Duodenal mucosa (tissue), 2 donors: ENCODE measurements around the gene PRKCA.
"Not testable (repeated sequence)": the region's sequence is repeated elsewhere in the genome, so short reads cannot be mapped to it uniquely, and the experiment has no call there.

Experiments used
- H3K27ac ChIP-seq: one replicate; pipeline ENCODE4 v1.7.0; 2013; ENCODE audit warnings: low read depth, low read length
- H3K27me3 ChIP-seq, 2 donors: one replicate each; pipeline ENCODE4 v1.7.0; 2013; ENCODE audit warnings: low read length in 2 of 2, control low read depth in 1 of 2; ENCODE audit not compliant: insufficient read depth in 2 of 2, control insufficient read depth in 1 of 2
- H3K36me3 ChIP-seq, 2 donors: one replicate each; pipeline ENCODE4 v1.7.0; 2013; ENCODE audit warnings: low read length in 2 of 2, control low read depth in 1 of 2; ENCODE audit not compliant: insufficient read depth in 2 of 2, control insufficient read depth in 1 of 2
- H3K4me1 ChIP-seq, 2 donors: one replicate each; pipeline ENCODE4 v1.7.0; 2013; ENCODE audit warnings: low read length in 2 of 2, control low read depth in 1 of 2; ENCODE audit not compliant: insufficient read depth in 2 of 2, control insufficient read depth in 1 of 2
- H3K4me3 ChIP-seq, 2 donors: one replicate each; pipeline ENCODE4 v1.7.0; 2013; ENCODE audit warnings: low read length in 2 of 2, low read depth in 1 of 2
- H3K9ac ChIP-seq, 2 donors: one replicate each; pipeline ENCODE4 v1.7.0; 2013; ENCODE audit warnings: low read length in 2 of 2, low read depth in 1 of 2
- H3K9me3 ChIP-seq, 2 donors: one replicate each; pipeline ENCODE4 v1.7.0; 2013; ENCODE audit warnings: low read length in 2 of 2, control low read depth in 1 of 2; ENCODE audit not compliant: control insufficient read depth in 1 of 2

The PRKCA gene

DNA sequence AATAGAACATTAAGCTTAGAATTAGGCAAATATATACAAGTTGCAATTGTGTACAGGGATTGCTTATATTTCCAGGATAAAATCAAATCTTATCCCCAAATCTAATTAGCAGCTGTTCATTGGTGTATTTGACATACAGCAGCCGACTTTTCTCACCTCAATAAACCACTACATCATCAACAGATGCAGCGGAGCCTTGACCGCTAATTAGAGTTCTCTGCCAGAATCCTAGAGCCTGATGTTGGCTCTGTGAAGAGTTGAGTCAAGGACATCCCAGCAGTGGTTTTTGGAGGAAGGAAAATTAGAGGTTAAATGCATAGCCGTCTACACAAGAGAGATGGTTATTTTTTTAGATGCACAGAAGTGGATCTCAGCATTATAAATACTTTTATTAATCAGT, 310.6 kb downstream of the PRKCA start:
- no peaks in the 10 kb centered on the region for H3K27me3 ChIP-seq
- H3K9ac ChIP-seq: no peak overlapping the region
- H3K36me3 ChIP-seq: no peaks in the 10 kb centered on the region

DNA sequence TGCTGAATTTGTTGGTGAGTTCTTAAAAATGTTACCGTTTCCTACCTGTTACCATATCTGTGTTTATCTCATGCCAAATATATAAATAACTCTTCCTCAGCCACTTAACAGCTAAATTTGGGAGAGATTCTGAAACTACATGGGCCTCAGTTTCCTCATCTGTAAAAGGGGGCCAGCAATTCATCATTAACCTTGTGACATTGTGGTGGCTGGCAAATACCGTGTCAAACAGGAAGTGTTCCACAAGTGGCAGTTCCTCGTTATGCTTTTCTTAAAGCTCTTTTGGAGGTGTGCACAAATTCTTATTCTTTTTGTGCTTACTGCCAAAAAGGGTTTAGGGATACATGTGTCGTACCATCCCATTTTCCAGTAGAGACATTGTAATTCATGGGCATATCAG, 312.1 kb downstream of the PRKCA start:
- H3K4me3 ChIP-seq: no peak overlapping the region
- no peaks in the 10 kb centered on the region for H3K36me3 ChIP-seq
- no peak overlapping the region for H3K9ac ChIP-seq
- no peak overlapping the region for H3K27ac ChIP-seq
- H3K27me3 ChIP-seq: no peaks in the 10 kb centered on the region
- H3K9me3 ChIP-seq: peaks cover 9 to 17% of the 10 kb centered on the region in 2 donors
- peaks cover 0 to 5% of the 10 kb centered on the region in 2 donors for H3K4me1 ChIP-seq

More for the DNA sequence above, 310.6 kb downstream of the PRKCA start:
- peaks cover 0 to 5% of the 10 kb centered on the region in 2 donors for H3K4me1 ChIP-seq
- no peak overlapping the region for H3K27ac ChIP-seq
- H3K9me3 ChIP-seq: peaks cover 9 to 17% of the 10 kb centered on the region in 2 donors
- no peak overlapping the region for H3K4me3 ChIP-seq

DNA sequence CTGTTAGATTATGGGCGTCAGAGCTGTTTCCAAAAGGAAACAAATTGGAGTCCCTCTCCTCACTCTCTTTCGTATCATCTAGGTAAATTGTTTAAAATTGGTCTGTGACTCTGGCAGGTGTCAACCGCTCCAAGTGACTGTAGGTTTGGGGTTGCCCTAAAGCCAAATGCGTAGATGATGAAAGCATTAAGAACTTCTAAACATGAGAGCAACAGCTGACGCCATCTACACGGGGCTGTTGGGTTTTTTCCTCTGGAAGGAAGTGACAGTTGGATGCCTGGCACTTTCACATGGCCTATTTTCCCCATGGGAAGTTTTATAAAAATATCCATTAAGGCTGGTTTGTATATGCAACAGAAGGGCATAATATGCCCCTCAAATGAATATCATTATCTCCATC, 316.8 kb downstream of the PRKCA start:
- H3K27me3 ChIP-seq: no peaks in the 10 kb centered on the region
- H3K9me3 ChIP-seq: no peaks in the 10 kb centered on the region
- no peak overlapping the region for H3K4me3 ChIP-seq
- H3K9ac ChIP-seq: no peak overlapping the region
- H3K36me3 ChIP-seq: no peaks in the 10 kb centered on the region
- peaks cover 0 to 5% of the 10 kb centered on the region in 2 donors for H3K4me1 ChIP-seq
- H3K27ac ChIP-seq: no peak overlapping the region

- Histone ChIP-seq H3K27me3 (no peaks in the 10 kb centered on the region), H3K27ac (no peak overlapping the region), H3K9ac (no peak overlapping the region)
Observed at GRCh38 chr17:66620528-66620927, 318.1 kb downstream of the PRKCA start.

GRCh38 chr17:66624630-66625029, 322.2 kb downstream of the PRKCA start:
- H3K27ac ChIP-seq, H3K4me3 ChIP-seq, H3K9ac ChIP-seq, H3K27me3 ChIP-seq, H3K9me3 ChIP-seq, H3K4me1 ChIP-seq, H3K36me3 ChIP-seq: not testable (repeated sequence)

More at GRCh38 chr17:66620528-66620927, 318.1 kb downstream of the PRKCA start:
- no peaks in the 10 kb centered on the region for H3K9me3 ChIP-seq
- H3K36me3 ChIP-seq: no peaks in the 10 kb centered on the region
- no peaks in the 10 kb centered on the region for H3K4me1 ChIP-seq
- H3K4me3 ChIP-seq: no peak overlapping the region

DNA sequence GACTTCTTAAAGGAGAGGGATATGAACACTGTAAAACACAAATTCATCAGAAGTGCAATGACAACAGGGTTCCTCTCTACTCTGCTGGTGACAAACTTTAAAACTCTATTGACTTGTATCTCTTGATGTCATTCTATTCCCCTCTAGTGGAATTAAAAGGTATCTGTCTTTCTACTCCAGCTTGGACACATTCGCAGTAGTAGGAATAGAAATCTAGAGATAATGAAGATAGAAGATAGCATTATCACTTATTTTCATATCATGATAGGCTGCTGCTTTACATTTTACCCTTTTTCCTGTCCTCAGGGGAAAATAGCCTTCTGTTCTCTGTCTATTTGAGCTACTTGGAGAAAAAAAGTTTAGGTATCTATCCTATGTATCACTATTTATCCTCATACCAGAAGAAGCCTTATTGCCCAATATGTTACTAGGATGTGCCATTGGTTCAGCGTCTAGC, 322.9 kb downstream of the PRKCA start:
- Histone ChIP-seq H3K9ac (no peak overlapping the region), H3K4me1 (no peaks in the 10 kb centered on the region), H3K27ac (no peak overlapping the region), H3K4me3 (no peak overlapping the region), H3K36me3 (no peaks in the 10 kb centered on the region), H3K9me3 (no peaks in the 10 kb centered on the region), H3K27me3 (no peaks in the 10 kb centered on the region)

- no peak overlapping the region for H3K9ac ChIP-seq
- no peaks in the 10 kb centered on the region for H3K4me1 ChIP-seq
- no peaks in the 10 kb centered on the region for H3K9me3 ChIP-seq
- H3K27ac ChIP-seq: no peak overlapping the region
- H3K4me3 ChIP-seq: no peak overlapping the region
- no peaks in the 10 kb centered on the region for H3K36me3 ChIP-seq
- no peaks in the 10 kb centered on the region for H3K27me3 ChIP-seq
Observed at GRCh38 chr17:66627985-66628384, 325.6 kb downstream of the PRKCA start.

GRCh38 chr17:66629762-66630161, 327.3 kb downstream of the PRKCA start:
- Histone ChIP-seq H3K4me1 (no peaks in the 10 kb centered on the region), H3K9ac (no peak overlapping the region), H3K9me3 (no peaks in the 10 kb centered on the region), H3K27me3 (no peaks in the 10 kb centered on the region), H3K4me3 (no peak overlapping the region), H3K27ac (no peak overlapping the region), H3K36me3 (no peaks in the 10 kb centered on the region)

- Histone ChIP-seq H3K9ac (no peak overlapping the region), H3K36me3 (no peaks in the 10 kb centered on the region), H3K27ac (no peak overlapping the region), H3K4me3 (no peak overlapping the region), H3K9me3 (no peaks in the 10 kb centered on the region), H3K27me3 (no peaks in the 10 kb centered on the region), H3K4me1 (no peaks in the 10 kb centered on the region)
Observed at GRCh38 chr17:66630379-66630778, 328.0 kb downstream of the PRKCA start.

GRCh38 chr17:66630828-66631472, 328.5 kb downstream of the PRKCA start:
- H3K9me3 ChIP-seq: no peaks in the 10 kb centered on the region
- H3K36me3 ChIP-seq: no peaks in the 10 kb centered on the region
- no peaks in the 10 kb centered on the region for H3K4me1 ChIP-seq
- H3K4me3 ChIP-seq: no peak overlapping the region
- no peaks in the 10 kb centered on the region for H3K27me3 ChIP-seq
- no peak overlapping the region for H3K27ac ChIP-seq
- H3K9ac ChIP-seq: no peak overlapping the region
